ENCODE results near the gene LRP1B. TPM values are rescaled to one million over a fixed set of nuclear protein-coding genes. Genes with fewer than 3 reads are reported as not detected.

Gene LRP1B
- total RNA-seq, 2 donors from 2014 or later = 0.52 to 3.0 TPM

GRCh38 chr2:141601511-141602152 is 529.2 kb downstream of the LRP1B start:
- TF ChIP-seq, protein P1, sequence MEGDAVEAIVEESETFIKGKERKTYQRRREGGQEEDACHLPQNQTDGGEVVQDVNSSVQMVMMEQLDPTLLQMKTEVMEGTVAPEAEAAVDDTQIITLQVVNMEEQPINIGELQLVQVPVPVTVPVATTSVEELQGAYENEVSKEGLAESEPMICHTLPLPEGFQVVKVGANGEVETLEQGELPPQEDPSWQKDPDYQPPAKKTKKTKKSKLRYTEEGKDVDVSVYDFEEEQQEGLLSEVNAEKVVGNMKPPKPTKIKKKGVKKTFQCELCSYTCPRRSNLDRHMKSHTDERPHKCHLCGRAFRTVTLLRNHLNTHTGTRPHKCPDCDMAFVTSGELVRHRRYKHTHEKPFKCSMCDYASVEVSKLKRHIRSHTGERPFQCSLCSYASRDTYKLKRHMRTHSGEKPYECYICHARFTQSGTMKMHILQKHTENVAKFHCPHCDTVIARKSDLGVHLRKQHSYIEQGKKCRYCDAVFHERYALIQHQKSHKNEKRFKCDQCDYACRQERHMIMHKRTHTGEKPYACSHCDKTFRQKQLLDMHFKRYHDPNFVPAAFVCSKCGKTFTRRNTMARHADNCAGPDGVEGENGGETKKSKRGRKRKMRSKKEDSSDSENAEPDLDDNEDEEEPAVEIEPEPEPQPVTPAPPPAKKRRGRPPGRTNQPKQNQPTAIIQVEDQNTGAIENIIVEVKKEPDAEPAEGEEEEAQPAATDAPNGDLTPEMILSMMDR (IDR thresholded peaks at IDR 0.05) = no peak
- TF ChIP-seq POLR2A (IDR thresholded peaks at IDR 0.05) = no peak
- intact Hi-C loops (cut with DNase I) = no loop called here
- ATAC-seq = no peak
- Histone ChIP-seq H3K36me3 (replicated peaks in 1 of 2; ENCODE audit: insufficient read depth in 1 of 2, low read depth in 2 of 2) (no peaks in the 10 kb centered on the region), H3K4me1 (no peaks in the 10 kb centered on the region), H3K27me3 (no peaks in the 10 kb centered on the region), H3K9me3 (no peaks in the 10 kb centered on the region), H3K4me3 (no peak overlapping the region), H3K27ac (no peak overlapping the region)
- WGBS, 2 donors = 62 to 81% methylated on average over 8 of the region's 8 CpGs
- no peak for DNase-seq

DNA sequence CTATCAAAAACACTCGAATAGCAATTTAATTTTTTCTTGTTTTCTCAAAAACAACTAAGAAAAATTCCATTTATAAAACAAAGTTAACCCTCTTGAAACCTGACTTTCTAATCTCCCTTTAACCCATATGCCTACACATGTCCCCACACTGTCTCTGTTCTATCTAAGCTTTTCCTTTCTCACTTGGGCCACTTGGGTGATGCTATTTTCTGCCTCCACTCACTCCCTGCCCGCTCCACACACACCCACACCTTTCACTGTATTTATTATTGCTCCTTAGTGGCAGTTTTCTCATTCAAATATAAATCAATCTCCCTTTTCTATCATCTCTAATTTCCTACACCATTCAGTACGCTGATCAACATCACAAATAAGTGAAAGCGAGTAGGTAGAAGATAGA is 531.1 kb downstream of the LRP1B start:
- Histone ChIP-seq H3K4me3 (no peak overlapping the region), H3K4me1 (no peaks in the 10 kb centered on the region), H3K27ac (no peak overlapping the region), H3K27me3 (no peaks in the 10 kb centered on the region), H3K9me3 (no peaks in the 10 kb centered on the region), H3K36me3 (replicated peaks in 1 of 2; ENCODE audit: insufficient read depth in 1 of 2, low read depth in 2 of 2) (no peaks in the 10 kb centered on the region)
- intact Hi-C loops (cut with DNase I) = no loop called here
- TF ChIP-seq, protein P1 (IDR thresholded peaks at IDR 0.05) = no peak
- no peak for TF ChIP-seq POLR2A (IDR thresholded peaks at IDR 0.05)
- ATAC-seq = no peak
- WGBS, 2 donors = 85% methylated on average over 4 of the region's 4 CpGs
- DNase-seq = no peak

GRCh38 chr2:141598982-141599381 is 531.8 kb downstream of the LRP1B start:
- intact Hi-C loops (cut with DNase I) = no loop called here
- Histone ChIP-seq H3K27ac (no peak overlapping the region), H3K27me3 (no peaks in the 10 kb centered on the region), H3K4me3 (no peak overlapping the region), H3K9me3 (peaks cover 0 to 3% (median 0%) of the 10 kb centered on the region in 3 donors), H3K36me3 (replicated peaks in 1 of 2; ENCODE audit: insufficient read depth in 1 of 2, low read depth in 2 of 2) (no peaks in the 10 kb centered on the region), H3K4me1 (no peaks in the 10 kb centered on the region)
- WGBS, 2 donors = 10 to 67% methylated on average over 1 to 2 of the region's 2 CpGs
- no peak for ATAC-seq
- no peak for TF ChIP-seq POLR2A (IDR thresholded peaks at IDR 0.05)
- TF ChIP-seq, protein P1 (IDR thresholded peaks at IDR 0.05) = no peak
- DNase-seq = no peak

- Histone ChIP-seq H3K27me3 (no peaks in the 10 kb centered on the region), H3K36me3 (replicated peaks in 1 of 2; ENCODE audit: insufficient read depth in 1 of 2, low read depth in 2 of 2) (no peaks in the 10 kb centered on the region), H3K9me3 (peaks cover 0 to 5% (median 0%) of the 10 kb centered on the region in 3 donors), H3K4me3 (no peak overlapping the region), H3K27ac (no peak overlapping the region), H3K4me1 (no peaks in the 10 kb centered on the region)
- intact Hi-C loops (cut with DNase I) = no loop called here
- WGBS, 2 donors = 86 to 88% methylated on average over 3 of the region's 3 CpGs
- DNase-seq (no peak), ATAC-seq (no peak)
- TF ChIP-seq POLR2A (IDR thresholded peaks at IDR 0.05) = no peak
- TF ChIP-seq, protein P1 (IDR thresholded peaks at IDR 0.05) = no peak
Observed at GRCh38 chr2:141595316-141595920, 535.4 kb downstream of the LRP1B start.

- Histone ChIP-seq H3K4me3 (no peak overlapping the region), H3K27ac (no peak overlapping the region), H3K27me3 (no peaks in the 10 kb centered on the region), H3K36me3 (replicated peaks in 1 of 2; ENCODE audit: insufficient read depth in 1 of 2, low read depth in 2 of 2) (no peaks in the 10 kb centered on the region), H3K4me1 (no peaks in the 10 kb centered on the region), H3K9me3 (peaks cover 0 to 5% (median 0%) of the 10 kb centered on the region in 3 donors)
- intact Hi-C loops (cut with DNase I) = no loop called here
- 54 to 85% methylated on average over 3 of the region's 3 CpGs for WGBS, 2 donors
- TF ChIP-seq, protein P1 (IDR thresholded peaks at IDR 0.05) = no peak
- TF ChIP-seq POLR2A (IDR thresholded peaks at IDR 0.05) = no peak
- ATAC-seq (no peak), DNase-seq (no peak)
Observed at GRCh38 chr2:141591787-141592186, 539.0 kb downstream of the LRP1B start.
